GM18873 (cell line): ENCODE results near the gene TBC1D2.
"Not testable (repeated sequence)": the region's sequence is repeated elsewhere in the genome, so short reads cannot be mapped to it uniquely, and the experiment has no call there.

Experiments used
- ATAC-seq: cut with Tn5 transposase; IDR thresholded peaks from one replicate; pipeline ENCODE4 v1.9.1; 2021; ENCODE audit warnings: mild to moderate bottlenecking, moderate library complexity, moderate number of reproducible peaks; ENCODE audit not compliant: unreplicated experiment, low FRiP score

The TBC1D2 gene

GRCh38 chr9:98276907-98277469 lies 21.5 kb upstream of the TBC1D2 start:
- no peak for ATAC-seq

- ATAC-seq: no peak
Observed at GRCh38 chr9:98275159-98275558, 19.7 kb upstream of the TBC1D2 start.

DNA sequence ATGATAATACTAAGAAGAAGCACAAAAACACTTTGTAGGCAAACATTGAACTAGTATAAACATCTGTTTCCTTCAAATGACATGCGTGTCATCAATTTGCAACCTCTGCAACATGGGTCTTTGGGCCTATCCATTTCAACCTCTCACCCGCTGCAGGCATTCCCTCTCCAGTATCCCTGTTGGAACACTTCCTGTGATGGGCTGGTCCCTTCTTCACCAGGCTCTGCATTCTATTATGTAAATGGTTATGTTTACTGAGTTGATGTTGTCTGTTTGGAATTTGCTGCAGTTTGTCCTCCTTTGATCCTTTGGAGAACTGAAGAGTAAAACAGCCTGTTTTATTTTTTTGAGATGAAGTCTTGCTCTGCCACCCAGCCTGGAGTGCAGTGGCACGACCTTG lies 16.6 kb upstream of the TBC1D2 start:
- no peak for ATAC-seq

DNA sequence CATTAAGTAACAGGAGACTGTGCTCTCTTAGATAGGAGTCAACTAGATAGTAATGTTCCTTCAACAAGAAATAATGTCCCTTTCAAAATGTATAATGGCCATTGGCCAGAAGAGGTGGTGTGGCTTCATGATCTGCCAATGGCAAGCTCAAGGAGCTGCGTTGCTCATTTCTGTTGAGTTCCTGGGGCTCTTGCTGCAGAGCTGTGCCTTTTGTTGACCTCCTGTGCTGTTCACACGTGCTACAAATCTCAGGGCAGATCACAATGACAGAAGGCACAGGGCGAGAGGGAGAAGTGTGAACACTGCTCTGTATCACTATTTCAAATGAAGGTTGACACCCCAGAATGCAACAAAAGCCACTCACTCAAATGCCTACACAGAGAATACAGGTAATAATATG lies 16.0 kb upstream of the TBC1D2 start:
- no peak for ATAC-seq

GRCh38 chr9:98270284-98270683 lies 14.8 kb upstream of the TBC1D2 start:
- ATAC-seq: not testable (repeated sequence)

- ATAC-seq: not testable (repeated sequence)
Observed at GRCh38 chr9:98269652-98270051, 14.2 kb upstream of the TBC1D2 start.

- not testable (repeated sequence) for ATAC-seq
Observed at GRCh38 chr9:98267556-98267955, 12.1 kb upstream of the TBC1D2 start.

DNA sequence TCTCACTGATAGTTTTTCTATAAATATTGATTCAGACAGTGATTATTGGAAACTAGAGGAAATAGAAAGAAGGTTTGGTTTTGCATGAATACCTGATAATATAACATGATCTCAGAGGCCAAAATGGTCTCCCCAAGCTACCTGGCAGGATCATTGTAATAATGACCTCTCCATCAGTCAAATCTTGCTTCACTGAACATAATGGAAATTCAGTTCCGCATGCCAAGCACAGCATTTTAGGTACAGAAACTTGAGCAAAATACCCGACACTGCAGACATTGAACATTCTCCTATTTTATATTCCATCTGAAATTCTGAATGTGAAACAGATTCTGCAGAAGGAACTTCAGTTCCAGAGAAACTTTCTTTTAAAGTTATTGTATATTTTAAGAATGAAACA lies 9.1 kb upstream of the TBC1D2 start:
- no peak for ATAC-seq

GRCh38 chr9:98263482-98264357 lies 8.3 kb upstream of the TBC1D2 start:
- no peak for ATAC-seq

- ATAC-seq: no peak
Observed at GRCh38 chr9:98263080-98263479, 7.6 kb upstream of the TBC1D2 start.

- ATAC-seq: no peak
Observed at GRCh38 chr9:98262056-98262455, 6.6 kb upstream of the TBC1D2 start.

DNA sequence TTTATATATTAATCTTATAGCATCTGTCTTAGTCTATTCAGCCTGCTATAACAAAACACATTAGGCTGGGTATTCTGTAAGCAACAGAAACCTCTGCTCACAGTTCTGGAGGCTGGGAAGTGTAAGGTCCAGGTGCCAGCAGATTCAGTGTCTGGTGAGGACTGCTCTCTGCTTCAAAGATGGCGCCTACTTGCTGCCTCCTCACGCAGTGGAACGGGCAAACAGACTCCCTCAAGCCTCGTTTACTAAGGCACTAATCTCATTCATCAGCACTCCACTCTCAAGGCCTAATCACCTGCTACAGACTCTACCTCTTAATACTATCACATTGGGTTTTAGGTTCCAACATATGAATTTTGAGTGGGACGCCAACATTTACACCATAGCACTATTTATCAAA lies 5.2 kb upstream of the TBC1D2 start:
- no peak for ATAC-seq

- ATAC-seq: no peak
Observed at GRCh38 chr9:98259791-98260190, 4.3 kb upstream of the TBC1D2 start.

DNA sequence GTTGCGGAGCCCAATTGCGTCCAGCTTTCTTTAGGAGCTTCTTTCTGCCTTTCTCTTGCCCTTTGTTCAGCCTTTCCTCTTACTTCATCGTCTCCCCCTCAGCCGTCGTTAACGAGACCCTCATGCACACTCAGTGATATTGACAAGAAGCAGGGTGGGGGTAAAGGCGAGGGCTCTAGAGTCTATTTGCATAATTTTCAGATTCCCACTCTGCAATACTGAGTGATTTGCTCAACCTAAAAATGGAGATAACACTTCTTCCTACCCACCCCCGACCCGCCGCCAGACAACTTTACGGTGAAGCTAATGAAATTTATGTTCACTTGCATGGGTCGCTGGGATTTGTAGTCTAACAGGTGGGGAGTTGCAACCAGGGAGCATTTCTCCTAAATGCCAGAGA lies 1.3 kb upstream of the TBC1D2 start:
- no peak for ATAC-seq

- ATAC-seq: peak; percentile 19
Observed at GRCh38 chr9:98255061-98255577, 330 bp downstream of the TBC1D2 start.

DNA sequence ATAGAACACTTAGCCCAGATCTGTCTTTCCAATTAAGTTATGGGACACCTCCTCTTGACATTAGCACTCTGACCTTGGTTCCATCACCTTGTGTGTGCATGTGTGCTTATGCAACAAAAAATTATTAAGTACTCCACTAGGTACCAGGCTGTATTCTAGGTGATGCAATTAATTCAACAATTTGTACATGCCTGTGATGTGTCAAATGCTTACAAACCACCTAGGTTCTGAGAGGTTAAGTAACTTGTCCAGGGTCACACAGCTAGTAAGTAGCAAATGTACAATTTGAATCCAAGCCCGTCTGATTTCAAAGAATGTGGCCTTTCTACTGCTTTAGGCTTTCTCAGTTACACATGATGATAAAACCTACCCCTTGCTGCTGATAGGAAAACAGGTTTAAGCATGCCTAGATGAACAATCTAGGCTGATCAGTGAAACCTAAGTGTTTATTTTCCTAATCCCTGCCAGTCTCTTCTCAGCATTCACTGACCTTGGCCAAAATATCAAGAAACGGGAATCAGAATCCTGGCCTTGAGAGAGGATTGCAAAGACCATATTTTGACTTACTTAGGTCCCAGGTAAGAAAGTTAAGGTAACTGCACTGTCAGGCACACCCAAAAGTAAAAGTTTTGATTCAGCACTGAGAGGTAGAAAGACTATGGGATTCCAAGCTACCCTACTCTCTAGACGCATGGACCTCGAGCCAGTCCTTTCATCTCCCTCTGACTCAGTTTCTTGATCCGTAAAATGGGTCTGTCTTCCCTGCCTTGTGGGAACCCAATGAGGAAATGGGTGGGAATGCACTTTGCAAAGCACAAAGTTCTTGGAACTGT lies 1.0 kb downstream of the TBC1D2 start:
- no peak for ATAC-seq

- ATAC-seq: no peak
Observed at GRCh38 chr9:98253565-98253964, 1.9 kb downstream of the TBC1D2 start.

DNA sequence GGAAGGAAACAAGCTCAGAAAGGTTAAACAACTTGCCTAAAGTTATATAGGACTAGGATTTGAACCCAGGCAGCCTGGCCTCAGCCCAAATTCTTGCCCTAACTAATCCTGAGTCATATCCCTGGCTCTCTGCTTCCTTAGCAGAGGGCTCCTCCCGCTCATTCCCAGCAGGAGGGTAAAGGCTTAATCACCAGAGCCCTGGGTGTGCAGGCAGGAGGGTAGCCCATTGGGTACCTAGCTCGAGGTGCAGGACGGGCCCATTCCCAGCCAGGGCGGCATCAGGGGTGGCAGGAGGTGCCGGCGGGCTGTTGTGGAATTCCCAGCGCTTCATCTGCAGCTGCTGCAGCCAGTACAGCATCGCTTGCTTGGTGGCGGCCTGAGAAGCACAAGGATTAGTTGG lies 3.9 kb downstream of the TBC1D2 start:
- ATAC-seq: no peak

DNA sequence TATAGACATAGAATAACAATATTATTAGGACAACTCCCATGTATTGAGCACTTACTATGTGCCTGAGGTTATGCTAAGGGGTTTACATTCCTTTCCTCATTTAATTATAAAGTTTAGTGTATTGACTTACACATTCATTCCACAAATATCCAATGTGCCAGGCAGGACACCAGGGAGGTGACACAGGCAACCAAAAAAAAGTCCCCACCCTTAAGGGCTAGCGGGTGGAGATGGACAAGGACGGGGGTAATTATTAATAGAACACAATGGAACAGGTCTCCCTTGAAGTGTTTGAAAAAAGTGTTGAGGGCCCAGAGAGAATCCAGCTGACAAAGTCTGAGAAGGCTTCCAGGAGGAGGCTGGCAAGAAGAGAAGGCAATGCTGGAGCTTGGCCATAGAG lies 5.7 kb downstream of the TBC1D2 start:
- no peak for ATAC-seq

- ATAC-seq: no peak
Observed at GRCh38 chr9:98248737-98249474, 6.5 kb downstream of the TBC1D2 start.
